Gastroesophageal sphincter (tissue), 4 donors: ENCODE results near the gene DCANP1. TPM values are rescaled to one million over a fixed set of nuclear protein-coding genes. Genes with fewer than 3 reads are reported as not detected.
A peak's percentile ranks its signal among the peaks of the same experiment; 100 is the strongest.

Source experiments
- ATAC-seq: fragments of 150-250 bp; one replicate; pipeline ENCODE4 v1.9.1; 2016; ENCODE audit warnings: mild to moderate bottlenecking, moderate library complexity
- H3K27ac ChIP-seq, 4 donors: fragments of 200-600 bp; sonication (generic) in 3 of 4; 1 replicate in 3 of 4; 2 replicates in 1 of 4; pipeline ENCODE4 v1.5.1; 2016 to 2019
- H3K27me3 ChIP-seq: fragments of 200-600 bp; sonication (generic); one replicate; pipeline ENCODE4 v1.5.1; 2019
- H3K36me3 ChIP-seq, 2 donors: fragments of 200-600 bp; sonication (generic); one replicate each; pipeline ENCODE4 v1.5.1; 2019; ENCODE audit warnings: control low read depth in 1 of 2
- H3K4me1 ChIP-seq, 3 donors: fragments of 200-600 bp; sonication (generic); 1 replicate in 2 of 3; 2 replicates in 1 of 3; pipeline ENCODE4 v1.5.1; 2016 to 2019; ENCODE audit warnings: control low read depth in 2 of 3
- H3K4me3 ChIP-seq, 2 donors: fragments of 200-600 bp; sonication (generic); one replicate each; pipeline ENCODE4 v1.5.1; 2019; ENCODE audit warnings: mild to moderate bottlenecking in 1 of 2, moderate library complexity in 1 of 2
- H3K9me3 ChIP-seq, 3 donors: fragments of 200-600 bp; sonication (generic); one replicate each; pipeline ENCODE4 v1.5.1; 2017 to 2019; ENCODE audit warnings: control low read depth in 2 of 3
- EP300 ChIP-seq: sonication (generic); formaldehyde crosslinking; IDR thresholded peaks from one replicate; pipeline ENCODE4 v1.6.1; 2017; ENCODE audit warnings: antibody characterized with exemption, mild to moderate bottlenecking
- POLR2A ChIP-seq, 2 donors: fragments of 450-650 bp; IDR thresholded peaks; one replicate each; pipeline ENCODE4 v1.6.1; 2017; ENCODE audit warnings: antibody characterized with exemption in 2 of 2, mild to moderate bottlenecking in 2 of 2, moderate library complexity in 1 of 2
- POLR2AphosphoS5 ChIP-seq: sonication (generic); formaldehyde crosslinking; IDR thresholded peaks from one replicate; pipeline ENCODE4 v1.6.1; 2017; ENCODE audit warnings: antibody characterized with exemption
- WGBS, 2 donors: methylation state at CpG; one replicate each; pipeline ENCODE4 v1.1.5; 2018; ENCODE audit warnings: low coverage in 1 of 2; 5-methylcytosine and 5-hydroxymethylcytosine counted together
- total RNA-seq, 4 donors: library from RNA; depleted of rRNA; stranded (reverse); fragments of >200 nt; gene quantifications; one replicate each; pipeline ENCODE4 v1.1.0, GENCODE V29; 2016
- TF ChIP-seq, protein P1 (sequence below), 4 experiments: fragments of 200-600 bp in 2 of 4; fragments of 450-650 bp in 2 of 4; sonication (generic) in 1 of 4; IDR thresholded peaks; one replicate each; pipeline ENCODE4 v1.5.1; 2017 to 2019; ENCODE audit warnings: antibody characterized with exemption in 4 of 4, mild to moderate bottlenecking in 2 of 4, moderate library complexity in 2 of 4

The DCANP1 gene
- total RNA-seq, 4 donors from 2014 or later: not detected

DNA sequence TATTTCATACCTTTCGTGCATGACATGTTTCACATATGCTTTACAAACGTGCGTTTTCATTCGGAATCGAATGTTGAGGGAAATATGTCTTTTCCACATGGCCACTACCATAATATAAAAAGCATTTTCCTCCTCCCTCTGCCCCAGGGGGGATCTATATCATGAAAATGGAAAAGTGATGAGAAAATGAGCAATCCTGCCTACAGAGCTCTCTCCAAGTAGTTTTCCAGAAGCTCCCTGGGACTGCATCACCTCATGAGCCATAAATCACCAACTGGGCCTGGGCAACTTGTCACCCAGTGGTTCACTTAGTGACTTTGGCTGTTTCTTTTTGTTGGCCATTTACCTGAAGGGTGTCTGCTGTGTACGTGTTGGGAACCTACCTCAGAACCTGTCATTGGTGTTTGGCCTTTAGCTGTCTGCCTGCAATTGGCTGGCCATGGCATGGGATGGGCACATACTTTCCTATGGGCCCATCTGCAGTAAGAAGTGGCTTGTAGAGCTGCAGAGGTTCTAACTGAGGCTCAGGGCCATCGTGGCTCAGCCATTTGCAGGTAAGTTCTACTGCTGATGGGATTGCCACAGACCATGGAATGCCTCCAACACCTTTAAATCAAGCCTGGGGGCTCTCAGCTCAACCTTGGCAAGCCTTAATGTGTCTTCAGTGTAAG, 14.5 kb upstream of the DCANP1 start:
- no peaks in the 10 kb centered on the region for H3K36me3 ChIP-seq
- peaks cover 76% of the 10 kb centered on the region for H3K27me3 ChIP-seq
- H3K4me3 ChIP-seq: no peak overlapping the region
- H3K9me3 ChIP-seq: no peaks in the 10 kb centered on the region
- TF ChIP-seq EP300 (no peak), POLR2AphosphoS5 (no peak), POLR2A (IDR thresholded peaks at IDR 0.05) (no peak)
- TF ChIP-seq, protein P1, sequence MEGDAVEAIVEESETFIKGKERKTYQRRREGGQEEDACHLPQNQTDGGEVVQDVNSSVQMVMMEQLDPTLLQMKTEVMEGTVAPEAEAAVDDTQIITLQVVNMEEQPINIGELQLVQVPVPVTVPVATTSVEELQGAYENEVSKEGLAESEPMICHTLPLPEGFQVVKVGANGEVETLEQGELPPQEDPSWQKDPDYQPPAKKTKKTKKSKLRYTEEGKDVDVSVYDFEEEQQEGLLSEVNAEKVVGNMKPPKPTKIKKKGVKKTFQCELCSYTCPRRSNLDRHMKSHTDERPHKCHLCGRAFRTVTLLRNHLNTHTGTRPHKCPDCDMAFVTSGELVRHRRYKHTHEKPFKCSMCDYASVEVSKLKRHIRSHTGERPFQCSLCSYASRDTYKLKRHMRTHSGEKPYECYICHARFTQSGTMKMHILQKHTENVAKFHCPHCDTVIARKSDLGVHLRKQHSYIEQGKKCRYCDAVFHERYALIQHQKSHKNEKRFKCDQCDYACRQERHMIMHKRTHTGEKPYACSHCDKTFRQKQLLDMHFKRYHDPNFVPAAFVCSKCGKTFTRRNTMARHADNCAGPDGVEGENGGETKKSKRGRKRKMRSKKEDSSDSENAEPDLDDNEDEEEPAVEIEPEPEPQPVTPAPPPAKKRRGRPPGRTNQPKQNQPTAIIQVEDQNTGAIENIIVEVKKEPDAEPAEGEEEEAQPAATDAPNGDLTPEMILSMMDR (IDR thresholded peaks at IDR 0.05): no peak
- H3K4me1 ChIP-seq: peaks cover 0 to 8% (median 4%) of the 10 kb centered on the region in 3 donors
- H3K27ac ChIP-seq: no peak overlapping the region
- WGBS, 2 donors: 80 to 84% methylated on average over 5 to 6 of the region's 7 CpGs
- no peak for ATAC-seq

- no peaks in the 10 kb centered on the region for H3K36me3 ChIP-seq
- WGBS, 2 donors: 80 to 82% methylated on average over 3 to 10 of the region's 11 CpGs
- no peak for TF ChIP-seq EP300
- TF ChIP-seq POLR2AphosphoS5: no peak
- TF ChIP-seq POLR2A (IDR thresholded peaks at IDR 0.05): no peak
- TF ChIP-seq, protein P1 (IDR thresholded peaks at IDR 0.05): no peak
- no peaks in the 10 kb centered on the region for H3K9me3 ChIP-seq
- peaks cover 77% of the 10 kb centered on the region for H3K27me3 ChIP-seq
- no peaks in the 10 kb centered on the region for H3K4me1 ChIP-seq
- no peak for ATAC-seq
- H3K4me3 ChIP-seq: no peak overlapping the region
- H3K27ac ChIP-seq: no peak overlapping the region
Observed at GRCh38 chr5:135460246-135461033, 13.3 kb upstream of the DCANP1 start.

- Histone ChIP-seq H3K9me3 (no peaks in the 10 kb centered on the region), H3K4me3 (no peak overlapping the region), H3K4me1 (no peaks in the 10 kb centered on the region), H3K27me3 (peaks cover 68% of the 10 kb centered on the region), H3K36me3 (no peaks in the 10 kb centered on the region), H3K27ac (no peak overlapping the region)
- TF ChIP-seq, protein P1 (IDR thresholded peaks at IDR 0.05): no peak
- TF ChIP-seq POLR2AphosphoS5: no peak
- TF ChIP-seq EP300: no peak
- no peak for TF ChIP-seq POLR2A (IDR thresholded peaks at IDR 0.05)
- no peak for ATAC-seq
- 0% methylated on average over 2 of the region's 5 CpGs; no CpG with 5 or more reads in 1 of the 2 donors for WGBS, 2 donors
Observed at GRCh38 chr5:135458921-135459331, 11.8 kb upstream of the DCANP1 start.

DNA sequence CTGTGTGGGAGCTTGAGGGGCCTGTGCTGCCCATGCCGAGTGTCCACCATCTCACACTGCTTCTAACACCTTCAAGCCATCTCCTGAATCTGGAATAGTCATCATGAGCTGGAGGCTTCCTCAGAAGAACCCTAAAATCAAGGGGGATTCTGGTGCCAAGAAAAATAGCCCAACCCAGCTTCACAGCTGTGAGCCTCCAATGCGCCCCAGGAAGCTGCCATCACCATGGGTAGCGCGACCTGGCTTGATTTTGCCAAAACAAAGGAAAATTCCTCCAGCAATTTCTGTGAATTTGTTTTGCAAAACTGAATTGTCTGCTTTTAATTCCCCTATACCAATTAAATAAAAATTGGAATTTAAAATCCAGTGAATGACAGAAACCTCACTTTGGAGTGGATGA, 11.2 kb upstream of the DCANP1 start:
- no peaks in the 10 kb centered on the region for H3K4me1 ChIP-seq
- no peaks in the 10 kb centered on the region for H3K36me3 ChIP-seq
- peaks cover 64% of the 10 kb centered on the region for H3K27me3 ChIP-seq
- H3K4me3 ChIP-seq: no peak overlapping the region
- no peak for TF ChIP-seq POLR2AphosphoS5
- TF ChIP-seq EP300: no peak
- TF ChIP-seq POLR2A (IDR thresholded peaks at IDR 0.05): no peak
- WGBS, 2 donors: no CpG with 5 or more reads among the region's 4 CpGs
- H3K27ac ChIP-seq: no peak overlapping the region
- no peaks in the 10 kb centered on the region for H3K9me3 ChIP-seq
- no peak for ATAC-seq

DNA sequence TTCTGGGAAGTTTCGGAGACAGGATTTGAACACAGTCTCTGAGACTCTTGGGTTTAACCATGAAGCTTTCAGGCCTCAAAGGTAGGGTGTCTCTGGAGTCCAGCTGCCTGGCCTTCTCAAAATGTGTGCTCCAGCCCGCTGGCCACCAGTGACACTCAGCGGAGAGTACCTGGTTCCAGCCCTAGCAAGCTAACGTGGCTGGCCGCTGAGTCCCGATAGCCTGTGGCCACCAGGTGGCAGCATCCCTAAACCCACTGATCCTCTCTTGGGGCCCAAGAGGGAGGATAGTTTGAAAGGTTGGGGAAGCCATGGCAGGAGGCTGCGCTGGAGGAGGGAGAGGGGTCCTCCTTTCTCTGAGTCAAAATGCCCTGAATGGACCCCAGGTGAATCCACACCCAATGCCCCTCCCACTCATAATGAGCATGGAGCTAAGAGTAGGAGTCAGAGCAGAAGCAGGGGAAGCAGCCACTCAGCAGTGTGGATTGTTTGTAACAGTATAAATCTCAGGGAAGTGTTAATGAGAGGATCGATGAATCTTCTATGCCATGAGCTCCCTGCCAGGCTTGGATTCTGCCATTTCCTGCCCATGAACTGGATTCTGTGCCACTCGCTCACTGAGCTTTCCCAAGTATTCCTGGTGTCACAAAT, 10.4 kb upstream of the DCANP1 start:
- ATAC-seq: peak; percentile 59
- WGBS, 2 donors: 67 to 86% methylated on average over 2 to 3 of the region's 9 CpGs

More for the DNA sequence above, 10.4 kb upstream of the DCANP1 start:
- H3K27ac ChIP-seq: no peak overlapping the region
- no peaks in the 10 kb centered on the region for H3K4me1 ChIP-seq
- no peak overlapping the region for H3K4me3 ChIP-seq
- H3K36me3 ChIP-seq: no peaks in the 10 kb centered on the region
- H3K9me3 ChIP-seq: no peaks in the 10 kb centered on the region
- H3K27me3 ChIP-seq: peaks cover 57% of the 10 kb centered on the region
- TF ChIP-seq, protein P1 (IDR thresholded peaks at IDR 0.05): peak; percentile 39 to 74 (median 48)
- no peak for TF ChIP-seq POLR2AphosphoS5
- no peak for TF ChIP-seq EP300
- TF ChIP-seq POLR2A (IDR thresholded peaks at IDR 0.05): no peak
